ENCODE measurements around the gene KSR1.
A peak's percentile ranks its signal among the peaks of the same experiment; 100 is the strongest.
"Not testable (repeated sequence)": the region's sequence is repeated elsewhere in the genome, so short reads cannot be mapped to it uniquely, and the experiment has no call there.

KSR1 gene

DNA sequence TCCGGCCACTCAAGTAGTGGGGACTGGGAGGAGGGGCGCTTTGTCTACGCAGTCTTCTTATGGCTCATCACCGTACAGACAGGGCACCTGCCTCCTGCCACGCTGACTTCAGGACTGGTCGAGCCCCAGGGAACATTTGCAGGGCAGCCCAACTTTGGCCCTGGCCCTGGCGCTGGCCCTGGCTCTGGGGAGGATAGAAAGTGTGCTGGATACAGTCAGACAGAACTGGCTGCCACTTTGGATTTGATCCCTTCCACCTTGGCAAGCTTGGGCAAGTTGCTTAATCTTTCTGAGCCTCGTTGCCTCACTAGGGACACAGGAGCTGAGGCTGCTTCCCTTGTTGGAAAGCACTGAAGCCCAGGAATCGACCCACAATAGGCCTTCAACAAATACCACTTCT, 188.3 kb downstream of the KSR1 start:
- H3K4me3 ChIP-seq (ENCODE audit: low read depth, low read length) = no peak overlapping the region
- no peak for DNase-seq (ENCODE audit: low read depth)
- TF ChIP-seq, protein P1, sequence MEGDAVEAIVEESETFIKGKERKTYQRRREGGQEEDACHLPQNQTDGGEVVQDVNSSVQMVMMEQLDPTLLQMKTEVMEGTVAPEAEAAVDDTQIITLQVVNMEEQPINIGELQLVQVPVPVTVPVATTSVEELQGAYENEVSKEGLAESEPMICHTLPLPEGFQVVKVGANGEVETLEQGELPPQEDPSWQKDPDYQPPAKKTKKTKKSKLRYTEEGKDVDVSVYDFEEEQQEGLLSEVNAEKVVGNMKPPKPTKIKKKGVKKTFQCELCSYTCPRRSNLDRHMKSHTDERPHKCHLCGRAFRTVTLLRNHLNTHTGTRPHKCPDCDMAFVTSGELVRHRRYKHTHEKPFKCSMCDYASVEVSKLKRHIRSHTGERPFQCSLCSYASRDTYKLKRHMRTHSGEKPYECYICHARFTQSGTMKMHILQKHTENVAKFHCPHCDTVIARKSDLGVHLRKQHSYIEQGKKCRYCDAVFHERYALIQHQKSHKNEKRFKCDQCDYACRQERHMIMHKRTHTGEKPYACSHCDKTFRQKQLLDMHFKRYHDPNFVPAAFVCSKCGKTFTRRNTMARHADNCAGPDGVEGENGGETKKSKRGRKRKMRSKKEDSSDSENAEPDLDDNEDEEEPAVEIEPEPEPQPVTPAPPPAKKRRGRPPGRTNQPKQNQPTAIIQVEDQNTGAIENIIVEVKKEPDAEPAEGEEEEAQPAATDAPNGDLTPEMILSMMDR (conservative IDR thresholded peaks at IDR 0.05; ENCODE audit: low read depth, low read length) = no peak

DNA sequence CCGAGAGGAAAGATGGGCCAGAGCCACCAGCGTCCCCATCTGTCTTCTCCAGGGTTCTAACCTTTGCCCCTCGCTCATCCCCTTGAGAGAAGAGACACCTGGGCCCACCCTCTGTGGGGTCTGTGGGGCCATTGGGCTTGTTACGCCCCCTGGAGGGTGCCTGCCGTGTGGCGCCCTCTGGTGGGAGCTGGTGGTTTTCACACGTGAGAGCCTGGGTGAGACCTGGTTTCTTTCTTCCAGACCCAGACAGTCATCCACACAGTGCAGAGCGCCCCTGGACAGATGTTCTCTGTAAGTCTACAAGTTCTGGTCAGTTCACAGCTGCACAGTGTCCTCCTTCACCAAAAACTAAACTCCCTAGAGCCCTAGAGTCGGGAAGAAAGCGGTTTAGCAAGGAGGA, 189.4 kb downstream of the KSR1 start:
- H3K4me3 ChIP-seq (ENCODE audit: low read depth, low read length); DNase-seq (ENCODE audit: low read depth): not testable (repeated sequence)

DNA sequence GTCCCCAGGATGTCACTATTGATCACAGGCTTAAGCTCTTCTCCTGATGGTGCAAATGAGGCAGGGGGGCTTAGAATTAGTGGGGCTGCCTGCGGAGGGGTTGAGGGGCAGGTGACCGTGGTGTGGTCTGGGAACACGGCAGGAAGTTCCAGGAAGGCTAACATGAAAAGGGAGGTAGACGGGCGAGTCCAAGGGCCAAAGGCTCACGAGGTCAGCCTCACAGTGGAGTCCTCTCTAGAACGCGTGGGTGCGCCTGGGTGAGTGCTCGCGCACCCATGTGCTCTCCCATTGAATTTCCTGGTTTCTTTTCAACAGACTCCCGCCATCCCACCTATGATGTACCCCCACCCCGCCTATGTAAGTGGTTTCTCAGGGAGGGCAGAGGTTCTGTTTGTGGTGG, 190.0 kb downstream of the KSR1 start:
- DNase-seq (ENCODE audit: low read depth) = no peak
- TF ChIP-seq, protein P1 (conservative IDR thresholded peaks at IDR 0.05; ENCODE audit: low read depth, low read length) = no peak
- no peak overlapping the region for H3K4me3 ChIP-seq (ENCODE audit: low read depth, low read length)

DNA sequence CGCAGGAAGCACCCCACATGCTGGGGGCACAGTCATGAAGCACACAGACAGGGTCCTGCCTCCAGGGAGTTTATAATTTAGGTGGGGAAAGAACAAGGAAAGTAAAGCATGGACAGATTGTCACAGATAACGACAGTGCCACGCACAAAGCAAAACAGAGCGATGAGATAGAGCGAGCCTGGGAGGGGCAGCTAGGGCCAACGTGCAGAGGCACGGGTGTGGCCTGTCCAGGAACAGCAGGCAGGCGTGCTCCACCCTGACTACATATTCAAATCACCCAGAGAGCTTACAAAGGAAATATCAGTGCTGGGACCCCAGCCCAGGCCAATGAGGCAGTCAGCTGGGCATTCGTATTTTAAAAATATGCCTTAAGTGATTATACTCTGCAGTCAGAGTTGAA, 191.5 kb downstream of the KSR1 start:
- TF ChIP-seq, protein P1 (conservative IDR thresholded peaks at IDR 0.05; ENCODE audit: low read depth, low read length) = no peak
- no peak for DNase-seq (ENCODE audit: low read depth)
- H3K4me3 ChIP-seq (ENCODE audit: low read depth, low read length) = no peak overlapping the region

DNA sequence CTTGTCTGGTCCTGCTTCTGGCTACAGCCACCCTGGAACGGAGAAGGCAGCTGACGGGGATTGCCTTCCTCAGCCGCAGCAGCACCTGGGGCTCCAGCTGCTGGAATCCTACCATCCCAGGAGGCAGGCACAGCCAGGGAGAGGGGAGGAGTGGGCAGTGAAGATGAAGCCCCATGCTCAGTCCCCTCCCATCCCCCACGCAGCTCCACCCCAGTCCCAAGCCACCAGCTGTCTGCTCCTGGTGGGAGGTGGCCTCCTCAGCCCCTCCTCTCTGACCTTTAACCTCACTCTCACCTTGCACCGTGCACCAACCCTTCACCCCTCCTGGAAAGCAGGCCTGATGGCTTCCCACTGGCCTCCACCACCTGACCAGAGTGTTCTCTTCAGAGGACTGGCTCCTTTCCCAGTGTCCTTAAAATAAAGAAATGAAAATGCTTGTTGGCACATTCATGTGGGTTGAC, 192.9 kb downstream of the KSR1 start:
- H3K4me3 ChIP-seq (ENCODE audit: low read depth, low read length); DNase-seq (ENCODE audit: low read depth): not testable (repeated sequence)

DNA sequence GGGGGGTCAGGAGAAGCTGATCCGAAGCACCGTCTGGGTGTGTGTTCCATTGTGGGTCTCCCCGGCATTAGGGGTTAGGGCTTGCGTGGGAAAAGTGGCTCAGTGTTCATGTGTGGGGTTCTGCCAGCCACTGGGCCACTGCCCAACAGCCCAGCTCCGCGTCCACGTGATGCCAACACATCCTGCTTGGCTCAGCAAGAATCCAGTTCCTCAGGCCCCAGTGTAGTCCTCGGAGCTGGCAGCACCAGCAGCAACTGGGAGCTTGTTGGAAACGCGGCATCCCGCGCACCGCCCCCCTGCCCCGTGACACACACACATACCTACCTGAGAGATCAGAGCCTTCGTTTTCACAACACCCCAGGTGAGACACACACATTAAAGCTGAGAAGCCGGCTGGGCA, 193.7 kb downstream of the KSR1 start:
- no peak for DNase-seq (ENCODE audit: low read depth)
- no peak overlapping the region for H3K4me3 ChIP-seq (ENCODE audit: low read depth, low read length)

DNA sequence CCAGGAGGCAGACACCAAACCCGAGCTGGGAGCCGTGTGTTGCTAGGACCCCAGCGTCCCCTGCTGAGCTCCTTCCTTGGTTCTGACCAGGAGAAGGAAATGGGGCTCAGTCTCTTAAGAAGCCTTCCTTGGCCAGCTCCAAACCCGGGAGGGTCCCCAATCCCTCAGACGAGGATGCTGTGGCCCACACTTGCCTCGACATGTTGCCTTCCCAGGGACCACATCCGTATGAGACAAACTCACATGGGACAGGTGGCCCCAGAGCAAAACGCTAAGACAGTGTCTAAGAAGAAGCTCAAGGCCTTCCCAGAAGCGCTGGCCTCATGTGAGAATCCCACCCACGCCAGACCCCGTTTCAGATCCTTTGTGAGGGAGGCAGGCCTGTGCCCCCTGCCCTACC, 194.6 kb downstream of the KSR1 start:
- H3K4me3 ChIP-seq (ENCODE audit: low read depth, low read length) = no peak overlapping the region
- DNase-seq (ENCODE audit: low read depth) = no peak
- TF ChIP-seq, protein P1 (conservative IDR thresholded peaks at IDR 0.05; ENCODE audit: low read depth, low read length) = no peak

More for the DNA sequence above, 193.7 kb downstream of the KSR1 start:
- TF ChIP-seq, protein P1 (conservative IDR thresholded peaks at IDR 0.05; ENCODE audit: low read depth, low read length) = no peak

DNA sequence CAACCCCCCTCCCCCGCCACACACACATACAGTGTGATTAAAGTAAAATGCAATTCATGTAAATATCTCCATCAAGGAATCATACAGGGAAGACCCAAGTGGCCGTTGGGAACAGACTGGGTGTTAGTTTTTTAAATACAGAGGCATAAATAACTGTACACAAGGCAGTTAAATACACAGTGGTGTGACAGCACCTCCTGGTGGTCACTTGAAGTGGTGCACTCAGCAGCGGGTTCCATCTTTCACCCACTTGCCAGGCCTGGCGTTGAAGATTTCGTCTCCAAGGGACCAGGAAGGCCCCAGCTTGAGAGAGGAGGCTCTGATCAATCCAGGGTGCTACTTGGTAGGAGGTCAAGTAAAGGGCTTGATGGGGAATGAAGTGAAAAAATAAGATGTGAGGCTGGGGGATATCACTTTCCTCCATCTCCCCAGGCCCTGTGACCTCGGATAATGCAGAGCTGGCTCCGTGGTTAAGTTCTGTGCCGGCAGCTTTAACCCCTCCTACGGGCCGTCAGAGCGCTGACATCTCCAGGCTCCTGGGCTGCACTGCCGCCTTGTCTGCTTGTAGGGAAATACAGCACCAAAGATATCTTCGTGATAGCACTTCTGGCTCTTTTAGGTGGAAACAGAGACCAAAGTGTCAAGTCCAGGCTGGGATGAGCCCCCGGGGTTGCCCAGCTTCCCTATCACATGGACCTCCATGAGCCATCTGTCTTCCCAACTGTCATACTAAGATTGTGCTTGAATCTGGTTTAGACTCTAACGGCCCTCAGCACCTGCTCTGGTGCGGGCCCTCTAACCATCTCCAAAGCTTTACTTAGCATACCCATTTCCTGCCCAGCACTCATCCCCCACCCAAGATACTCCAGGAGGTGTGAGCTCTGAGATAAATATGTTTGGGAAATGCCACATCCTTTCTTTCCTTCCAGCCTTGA, 195.4 kb downstream of the KSR1 start:
- no peak overlapping the region for H3K4me3 ChIP-seq (ENCODE audit: low read depth, low read length)
- peak; percentile 57 for DNase-seq (ENCODE audit: low read depth)
- TF ChIP-seq, protein P1 (conservative IDR thresholded peaks at IDR 0.05; ENCODE audit: low read depth, low read length) = peak; percentile 69

DNA sequence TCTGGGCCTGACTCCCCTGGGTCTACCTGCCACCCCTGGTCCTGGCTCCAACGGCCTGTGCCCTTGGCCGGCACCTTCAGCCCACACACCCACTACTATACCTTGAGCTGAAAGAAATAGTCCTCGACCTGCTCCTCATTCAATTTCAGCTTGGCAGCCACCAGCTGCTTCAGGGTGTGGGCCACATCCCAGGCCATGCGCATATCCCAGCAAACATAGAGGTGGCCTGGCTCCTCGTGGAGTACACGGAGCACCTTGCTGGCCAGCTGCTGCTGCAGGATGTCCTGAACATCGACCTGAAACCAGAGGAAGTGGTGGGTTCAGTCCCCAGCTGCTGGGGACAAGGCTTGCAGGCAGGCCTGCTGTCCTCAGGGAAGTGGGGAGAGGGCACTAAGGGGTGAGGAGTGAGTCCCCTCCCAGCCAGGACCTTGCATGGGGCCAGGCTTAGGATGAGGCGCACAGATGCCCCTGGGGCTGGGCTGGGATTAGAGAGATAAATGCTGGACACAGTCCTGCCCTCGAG, 197.3 kb downstream of the KSR1 start:
- DNase-seq (ENCODE audit: low read depth); H3K4me3 ChIP-seq (ENCODE audit: low read depth, low read length): not testable (repeated sequence)
